ENCODE results near the gene CABP7. TPM values are rescaled to one million over a fixed set of nuclear protein-coding genes. Genes with fewer than 3 reads are reported as not detected.

CABP7 gene
- total RNA-seq, 2 experiments from 2014 or later: not detected

DNA sequence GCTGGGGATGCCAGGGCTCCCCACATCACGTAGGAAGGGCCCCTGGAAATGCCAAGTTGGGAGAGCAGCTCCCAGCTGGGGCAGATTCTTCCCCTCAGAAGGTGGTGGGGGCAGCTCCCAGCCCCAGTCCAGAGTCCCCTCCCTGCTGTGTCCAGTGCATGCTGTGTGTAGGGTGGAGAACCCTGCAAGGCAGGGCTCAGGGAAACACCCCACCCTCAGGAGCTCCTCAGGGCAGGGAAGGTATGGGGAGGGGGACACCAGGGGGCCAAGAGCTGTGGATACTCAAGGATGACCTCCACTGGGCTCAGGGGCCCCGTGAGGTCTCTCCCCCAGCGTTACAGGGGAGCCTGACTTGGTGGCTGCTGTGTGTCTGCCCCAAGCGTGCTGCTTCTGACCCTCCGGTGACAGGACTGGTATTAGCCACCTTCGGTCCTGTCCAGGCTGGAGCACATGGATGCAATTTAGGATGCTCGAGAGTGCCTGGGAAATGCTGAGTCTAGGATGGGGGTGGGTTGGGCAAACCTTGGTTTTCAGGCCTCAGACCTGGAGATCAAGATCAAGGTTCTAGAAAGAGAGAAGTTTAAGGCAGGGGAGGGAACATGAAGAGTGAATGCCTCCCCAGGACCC is 16.1 kb upstream of the CABP7 start:
- no peak for ATAC-seq
- H3K27me3 Mint-ChIP-seq (ENCODE audit: low read depth): peaks cover 2% of the 10 kb centered on the region
- H3K27ac Mint-ChIP-seq: no peak overlapping the region
- CTCF ChIA-PET: no interaction called here
- DNase-seq: no peak
- no peaks in the 10 kb centered on the region for H3K9me3 Mint-ChIP-seq (ENCODE audit: insufficient read depth)
- no peak overlapping the region for H3K4me3 Mint-ChIP-seq
- H3K36me3 Mint-ChIP-seq (ENCODE audit: low read depth): no peaks in the 10 kb centered on the region
- POLR2A ChIA-PET: no interaction called here
- H3K4me1 Mint-ChIP-seq (ENCODE audit: low read depth): peaks cover 9% of the 10 kb centered on the region

DNA sequence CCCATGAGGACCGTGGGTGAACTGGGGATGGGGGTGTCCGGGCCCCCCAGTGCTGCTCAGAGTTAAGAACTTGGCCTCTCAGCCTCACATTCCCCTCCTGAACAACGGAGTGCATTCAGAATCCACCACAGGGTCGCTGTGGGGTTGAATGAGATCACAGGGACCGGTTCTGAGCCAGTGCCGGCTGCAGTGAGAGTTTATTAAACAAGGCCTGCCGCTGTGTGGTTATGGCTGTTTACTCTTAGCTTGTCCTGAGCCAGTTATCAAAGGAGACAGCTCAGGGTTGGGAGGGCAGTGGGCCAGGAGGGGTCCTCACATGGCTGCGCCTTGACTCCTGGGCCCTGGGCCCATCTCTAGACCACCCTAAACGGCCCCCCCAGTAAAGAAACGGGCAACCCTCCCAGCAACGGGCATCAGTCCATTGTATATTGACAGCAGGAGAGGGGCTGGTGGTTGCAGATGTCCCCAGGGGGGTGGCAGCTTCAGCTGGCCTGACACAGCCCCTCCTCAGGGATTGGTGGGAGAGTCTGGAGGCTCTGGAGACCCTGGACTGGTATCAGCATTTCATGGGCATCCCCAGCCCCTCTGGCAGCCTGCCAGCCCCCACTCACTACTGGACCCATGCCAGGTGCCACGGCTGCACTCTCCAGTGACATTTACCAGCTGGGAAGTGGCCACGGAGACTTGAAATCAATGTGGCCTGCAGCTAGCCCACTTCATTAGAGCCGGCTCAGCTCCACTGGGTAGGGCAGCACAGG is 15.1 kb upstream of the CABP7 start:
- Mint-ChIP-seq H3K27ac (no peak overlapping the region), H3K9me3 (ENCODE audit: insufficient read depth) (no peaks in the 10 kb centered on the region), H3K4me3 (no peak overlapping the region), H3K4me1 (ENCODE audit: low read depth) (peaks cover 9% of the 10 kb centered on the region), H3K36me3 (ENCODE audit: low read depth) (no peaks in the 10 kb centered on the region), H3K27me3 (ENCODE audit: low read depth) (peaks cover 2% of the 10 kb centered on the region)
- POLR2A ChIA-PET: interaction anchor here (0.6 kb wide), 1 partner anchor 232 kb away, joined by 3 read pairs; no protein-coding TSS in a partner anchor
- DNase-seq (no peak), ATAC-seq (no peak)
- CTCF ChIA-PET: interaction anchor here (1.0 to 1.5 kb wide), 2 partner anchors 79 to 300 kb away, joined by 3 to 4 read pairs; no protein-coding TSS in a partner anchor

DNA sequence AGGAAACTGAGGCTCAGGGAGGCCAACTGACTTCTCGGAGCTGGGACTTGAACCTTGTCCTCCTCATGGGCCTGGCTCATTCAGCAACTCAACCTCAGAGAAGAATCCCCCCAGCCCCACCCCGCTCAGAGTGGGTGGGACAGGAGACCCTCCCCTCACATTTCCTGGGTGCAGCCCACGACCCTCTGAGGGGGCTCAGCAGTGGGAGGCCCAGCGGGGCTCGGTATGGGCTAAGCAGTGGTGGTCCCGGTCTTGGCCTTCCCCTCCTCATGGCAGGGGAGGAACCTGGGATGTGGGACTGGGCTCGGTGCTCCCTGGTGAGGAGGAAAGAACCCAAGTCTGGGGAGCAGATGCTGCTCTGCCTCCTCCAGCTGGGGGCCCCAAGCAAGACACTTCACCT is 14.2 kb upstream of the CABP7 start:
- H3K27me3 Mint-ChIP-seq (ENCODE audit: low read depth): peaks cover 2% of the 10 kb centered on the region
- H3K36me3 Mint-ChIP-seq (ENCODE audit: low read depth): no peaks in the 10 kb centered on the region
- ATAC-seq (no peak), DNase-seq (no peak)
- H3K4me3 Mint-ChIP-seq: no peak overlapping the region
- H3K9me3 Mint-ChIP-seq (ENCODE audit: insufficient read depth): no peaks in the 10 kb centered on the region
- H3K27ac Mint-ChIP-seq: no peak overlapping the region
- CTCF ChIA-PET: interaction anchor here (1.5 kb wide), 1 partner anchor 80 kb away, joined by 4 read pairs; no protein-coding TSS in a partner anchor
- POLR2A ChIA-PET: interaction anchor here (0.6 kb wide), 1 partner anchor 231 kb away, joined by 3 read pairs; no protein-coding TSS in a partner anchor
- H3K4me1 Mint-ChIP-seq (ENCODE audit: low read depth): peaks cover 9% of the 10 kb centered on the region

DNA sequence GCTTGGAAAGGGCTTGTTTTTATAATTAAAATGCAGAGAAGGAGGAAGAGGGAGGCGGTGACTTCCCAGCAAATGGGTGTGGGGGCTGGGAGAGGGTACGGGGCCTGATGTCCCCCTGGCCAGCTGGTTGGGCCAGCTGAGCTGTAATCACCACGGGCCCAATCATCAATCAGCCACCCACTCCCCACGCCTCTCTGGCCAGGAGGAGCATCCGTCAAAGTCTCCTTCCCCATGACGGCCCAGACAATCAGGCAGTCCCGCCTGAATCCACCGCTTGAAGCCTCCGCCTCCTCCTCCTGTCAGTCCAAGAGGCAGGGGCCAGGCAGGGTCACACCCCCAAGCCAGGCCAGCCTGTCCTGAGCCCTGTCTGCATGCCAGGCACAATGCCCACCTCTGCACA is 13.3 kb upstream of the CABP7 start:
- ChIA-PET POLR2A (no interaction called here), CTCF (no interaction called here)
- H3K9me3 Mint-ChIP-seq (ENCODE audit: insufficient read depth): no peaks in the 10 kb centered on the region
- peaks cover under 1% of the 10 kb centered on the region for H3K4me1 Mint-ChIP-seq (ENCODE audit: low read depth)
- ATAC-seq (no peak), DNase-seq (no peak)
- no peak overlapping the region for H3K4me3 Mint-ChIP-seq
- no peak overlapping the region for H3K27ac Mint-ChIP-seq
- H3K36me3 Mint-ChIP-seq (ENCODE audit: low read depth): no peaks in the 10 kb centered on the region
- peaks cover 2% of the 10 kb centered on the region for H3K27me3 Mint-ChIP-seq (ENCODE audit: low read depth)

DNA sequence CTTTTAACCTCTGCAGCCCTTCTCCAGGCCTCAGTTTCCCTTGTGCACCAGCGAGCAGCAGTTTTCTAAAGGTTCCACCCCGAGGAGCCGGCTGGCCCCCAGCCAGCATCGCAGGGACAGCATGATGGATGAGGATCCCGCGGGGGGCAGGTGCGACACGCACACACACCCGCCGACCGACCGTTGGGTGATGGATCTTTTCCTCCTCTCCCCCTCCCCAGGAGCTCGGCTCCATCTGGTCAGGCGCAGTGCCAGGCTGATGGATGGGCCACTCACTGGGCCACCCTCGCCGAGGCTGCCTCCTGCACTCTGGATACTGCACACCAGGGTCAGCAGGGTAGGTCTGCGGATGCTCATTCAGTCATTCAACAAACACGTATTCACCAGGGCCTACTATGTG is 12.8 kb upstream of the CABP7 start:
- Mint-ChIP-seq H3K27me3 (ENCODE audit: low read depth) (peaks cover under 1% of the 10 kb centered on the region), H3K36me3 (ENCODE audit: low read depth) (no peaks in the 10 kb centered on the region), H3K9me3 (ENCODE audit: insufficient read depth) (no peaks in the 10 kb centered on the region), H3K4me3 (no peak overlapping the region), H3K27ac (no peak overlapping the region), H3K4me1 (ENCODE audit: low read depth) (no peaks in the 10 kb centered on the region)
- POLR2A ChIA-PET: no interaction called here
- CTCF ChIA-PET: no interaction called here
- no peak for ATAC-seq
- DNase-seq: no peak

DNA sequence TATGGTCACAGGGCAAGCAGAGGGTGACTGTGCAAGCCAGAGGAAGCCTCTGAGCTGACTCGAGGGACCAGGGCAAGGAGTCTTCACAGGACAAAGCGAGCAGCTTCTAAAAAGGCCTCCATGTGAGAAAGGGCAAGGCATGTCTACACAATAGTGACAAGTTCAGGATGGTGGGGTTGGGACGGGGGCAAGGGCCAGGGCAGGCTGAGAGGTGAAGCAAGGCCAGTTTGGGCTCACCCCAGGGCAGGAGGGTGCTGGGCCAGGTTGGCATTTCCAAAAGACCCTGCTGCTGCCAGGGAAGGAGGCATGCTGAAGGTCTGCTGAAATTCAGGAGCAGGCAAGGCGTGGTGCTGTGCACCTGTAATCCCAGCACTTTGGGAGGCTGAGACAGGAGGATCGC is 12.3 kb upstream of the CABP7 start:
- no peaks in the 10 kb centered on the region for H3K9me3 Mint-ChIP-seq (ENCODE audit: insufficient read depth)
- no peak for DNase-seq
- H3K36me3 Mint-ChIP-seq (ENCODE audit: low read depth): no peaks in the 10 kb centered on the region
- POLR2A ChIA-PET: no interaction called here
- no peak overlapping the region for H3K4me3 Mint-ChIP-seq
- H3K27ac Mint-ChIP-seq: no peak overlapping the region
- no peaks in the 10 kb centered on the region for H3K4me1 Mint-ChIP-seq (ENCODE audit: low read depth)
- H3K27me3 Mint-ChIP-seq (ENCODE audit: low read depth): no peaks in the 10 kb centered on the region
- no peak for ATAC-seq
- CTCF ChIA-PET: no interaction called here

DNA sequence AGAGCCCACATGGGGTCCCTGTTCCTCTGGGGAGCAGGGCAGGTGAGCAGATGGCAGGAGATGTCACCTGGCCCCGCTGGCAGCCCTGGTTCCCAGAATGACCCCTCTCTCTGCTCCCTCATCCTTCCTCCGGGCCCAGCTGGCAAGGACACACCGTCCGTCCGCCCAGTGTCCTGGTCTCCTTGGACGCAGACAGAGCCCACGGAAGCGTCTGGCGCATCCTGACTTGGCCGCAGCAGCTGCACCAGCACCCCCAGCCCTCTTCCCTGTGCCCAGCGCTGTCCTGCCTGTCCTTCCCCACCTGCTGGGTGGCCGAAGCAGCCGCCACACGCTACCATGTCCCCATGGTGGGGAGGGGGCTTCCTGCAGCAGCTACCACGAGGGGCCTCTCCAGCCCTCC is 9.6 kb upstream of the CABP7 start:
- no peaks in the 10 kb centered on the region for H3K4me1 Mint-ChIP-seq (ENCODE audit: low read depth)
- H3K27me3 Mint-ChIP-seq (ENCODE audit: low read depth): no peaks in the 10 kb centered on the region
- H3K9me3 Mint-ChIP-seq (ENCODE audit: insufficient read depth): no peaks in the 10 kb centered on the region
- ChIA-PET POLR2A (no interaction called here), CTCF (no interaction called here)
- no peaks in the 10 kb centered on the region for H3K36me3 Mint-ChIP-seq (ENCODE audit: low read depth)
- no peak for ATAC-seq
- no peak for DNase-seq
- H3K27ac Mint-ChIP-seq: no peak overlapping the region
- H3K4me3 Mint-ChIP-seq: no peak overlapping the region

DNA sequence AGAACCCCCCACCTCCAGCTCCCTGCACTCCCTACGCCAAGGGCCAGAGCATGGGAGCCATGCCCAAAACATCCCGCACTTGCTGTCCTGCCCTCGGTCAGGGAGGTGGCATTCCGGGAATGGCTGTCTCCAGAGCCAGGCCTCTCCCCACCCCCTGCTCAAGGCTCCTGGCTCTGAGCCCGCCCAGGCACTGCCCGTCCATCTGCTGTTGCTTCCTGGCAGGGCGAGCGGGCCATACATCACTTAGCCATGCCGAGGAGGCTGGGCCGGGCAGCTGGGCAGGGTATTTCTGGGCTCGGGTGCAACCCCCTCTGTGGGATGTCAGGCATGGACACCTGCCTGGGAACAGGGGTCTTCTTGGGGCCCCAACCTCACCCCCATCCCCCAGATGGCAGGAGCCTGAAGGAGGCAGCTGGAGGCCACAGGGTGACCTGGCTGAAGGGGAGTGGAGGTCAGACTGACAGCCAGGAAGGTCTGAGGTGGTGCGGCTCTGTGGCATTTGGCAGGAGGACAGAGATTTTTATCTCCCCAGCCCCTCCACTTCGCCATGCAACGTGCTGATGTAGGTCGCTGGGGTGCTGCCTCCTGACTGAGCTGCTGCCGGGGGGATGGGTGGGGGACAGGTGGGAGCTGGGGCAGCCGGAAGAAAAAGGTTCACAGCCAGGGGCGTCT is 8.7 kb upstream of the CABP7 start:
- Mint-ChIP-seq H3K9me3 (ENCODE audit: insufficient read depth) (no peaks in the 10 kb centered on the region), H3K4me1 (ENCODE audit: low read depth) (no peaks in the 10 kb centered on the region), H3K36me3 (ENCODE audit: low read depth) (no peaks in the 10 kb centered on the region), H3K27me3 (ENCODE audit: low read depth) (peaks cover 2% of the 10 kb centered on the region), H3K27ac (no peak overlapping the region), H3K4me3 (no peak overlapping the region)
- ATAC-seq (no peak), DNase-seq (no peak)
- POLR2A ChIA-PET: no interaction called here
- CTCF ChIA-PET: no interaction called here

DNA sequence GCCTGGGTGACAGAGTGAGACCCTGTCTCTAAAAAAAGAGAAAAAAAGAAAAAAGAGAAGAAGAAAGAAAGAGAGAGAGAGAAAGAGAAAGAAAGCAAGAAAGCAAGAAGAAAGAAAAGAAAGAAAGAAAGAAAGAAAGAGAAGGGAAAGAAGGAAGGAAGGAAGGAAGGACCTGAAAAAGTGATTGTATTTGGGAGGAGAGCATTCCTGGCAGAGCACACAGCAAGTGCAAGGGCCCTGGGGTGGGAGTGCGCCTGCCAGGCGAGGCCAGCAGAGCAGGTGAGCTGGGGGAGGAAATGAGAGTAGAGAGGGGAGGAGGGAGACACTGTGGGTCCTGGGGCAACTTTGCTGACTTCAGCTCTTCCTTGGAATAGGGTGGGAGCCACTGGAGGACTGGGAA is 7.7 kb upstream of the CABP7 start:
- H3K27ac Mint-ChIP-seq: no peak overlapping the region
- ATAC-seq (no peak), DNase-seq (no peak)
- no peaks in the 10 kb centered on the region for H3K4me1 Mint-ChIP-seq (ENCODE audit: low read depth)
- no peaks in the 10 kb centered on the region for H3K36me3 Mint-ChIP-seq (ENCODE audit: low read depth)
- CTCF ChIA-PET: no interaction called here
- POLR2A ChIA-PET: no interaction called here
- peaks cover 8% of the 10 kb centered on the region for H3K27me3 Mint-ChIP-seq (ENCODE audit: low read depth)
- no peaks in the 10 kb centered on the region for H3K9me3 Mint-ChIP-seq (ENCODE audit: insufficient read depth)
- no peak overlapping the region for H3K4me3 Mint-ChIP-seq

DNA sequence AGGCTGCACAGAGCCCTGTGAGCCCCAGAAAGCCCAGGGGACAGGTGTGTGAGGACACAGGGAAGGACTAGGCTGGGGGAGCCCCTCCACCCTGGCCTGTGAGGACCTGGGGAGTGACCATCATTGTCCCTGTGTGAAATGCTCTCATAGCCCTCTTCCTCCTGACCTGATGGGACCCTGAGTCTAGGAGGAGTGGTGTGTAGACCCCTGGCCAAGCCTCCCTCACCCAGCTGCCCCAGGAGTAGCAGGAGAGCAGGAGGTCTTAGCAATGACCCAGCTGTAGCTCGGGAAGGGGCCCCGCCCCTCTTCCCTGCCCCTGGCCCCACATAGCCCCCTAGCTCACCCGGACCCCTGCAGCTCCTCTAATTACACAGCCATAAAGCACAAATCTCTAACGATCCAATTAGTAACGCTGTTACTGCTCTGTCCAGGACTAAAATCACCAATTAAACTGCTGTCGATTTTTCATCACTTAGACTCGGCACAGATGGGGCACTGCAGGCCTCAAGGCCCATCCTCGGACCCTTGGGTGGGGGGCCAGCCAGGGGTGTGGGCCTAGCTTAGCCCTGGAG is 6.6 kb upstream of the CABP7 start:
- no peaks in the 10 kb centered on the region for H3K9me3 Mint-ChIP-seq (ENCODE audit: insufficient read depth)
- no peak overlapping the region for H3K27ac Mint-ChIP-seq
- no peaks in the 10 kb centered on the region for H3K36me3 Mint-ChIP-seq (ENCODE audit: low read depth)
- H3K4me1 Mint-ChIP-seq (ENCODE audit: low read depth): no peaks in the 10 kb centered on the region
- CTCF ChIA-PET: interaction anchor here (1.4 kb wide), 1 partner anchor 292 kb away, joined by 4 read pairs; no protein-coding TSS in a partner anchor
- DNase-seq: no peak
- POLR2A ChIA-PET: no interaction called here
- H3K27me3 Mint-ChIP-seq (ENCODE audit: low read depth): peaks cover 14% of the 10 kb centered on the region
- no peak for ATAC-seq
- H3K4me3 Mint-ChIP-seq: no peak overlapping the region

DNA sequence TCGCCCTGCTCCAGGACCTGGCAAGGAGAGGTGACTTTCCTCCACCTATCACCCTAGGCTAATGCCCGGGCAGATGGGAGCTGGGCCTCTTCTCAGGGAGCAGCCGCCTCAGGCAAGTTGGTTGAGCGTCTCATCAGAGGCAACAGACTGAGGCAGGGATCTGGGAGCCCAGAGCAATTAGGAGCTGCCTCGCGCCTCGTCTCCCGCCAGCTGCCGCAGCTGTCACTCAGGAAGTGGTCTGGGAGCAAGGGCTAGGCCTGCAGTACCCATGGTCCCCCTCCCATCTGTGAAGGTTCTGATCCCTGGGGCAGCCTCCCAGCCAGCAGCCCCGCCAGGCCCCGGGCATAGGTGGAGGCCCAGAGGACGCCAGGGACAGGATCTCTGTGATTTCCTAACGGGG is 4.6 kb upstream of the CABP7 start:
- Mint-ChIP-seq H3K4me3 (no peak overlapping the region), H3K9me3 (ENCODE audit: insufficient read depth) (no peaks in the 10 kb centered on the region), H3K27ac (no peak overlapping the region), H3K36me3 (ENCODE audit: low read depth) (no peaks in the 10 kb centered on the region), H3K27me3 (ENCODE audit: low read depth) (peaks cover 29% of the 10 kb centered on the region), H3K4me1 (ENCODE audit: low read depth) (peaks cover 1% of the 10 kb centered on the region)
- DNase-seq: no peak
- ATAC-seq: no peak
- POLR2A ChIA-PET: interaction anchor here (0.7 kb wide), 1 partner anchor 573 kb away, joined by 3 read pairs; no protein-coding TSS in a partner anchor
- CTCF ChIA-PET: interaction anchor here (1.7 kb wide), 1 partner anchor 79 kb away, joined by 3 read pairs; no protein-coding TSS in a partner anchor

DNA sequence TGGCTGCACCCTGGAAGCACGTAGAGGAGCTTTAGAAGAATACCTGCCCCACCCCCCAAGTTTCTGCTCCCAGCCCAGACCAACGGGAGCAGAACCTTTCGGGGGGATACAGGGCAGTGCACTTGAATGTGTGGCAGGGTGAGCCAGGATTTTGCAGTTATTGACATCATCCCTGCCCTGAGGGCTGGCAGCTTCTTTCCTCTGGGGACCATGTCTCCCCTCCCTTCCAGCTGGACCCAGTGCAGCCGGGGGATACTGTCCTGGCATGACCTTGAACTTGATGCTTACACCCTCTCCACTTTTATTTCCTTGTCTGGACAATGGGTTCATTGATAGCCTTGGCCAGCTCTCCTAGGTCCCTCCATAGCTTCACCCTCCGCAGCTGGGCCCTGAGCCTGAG is 4.1 kb upstream of the CABP7 start:
- ATAC-seq (no peak), DNase-seq (no peak)
- H3K4me1 Mint-ChIP-seq (ENCODE audit: low read depth): peaks cover 1% of the 10 kb centered on the region
- H3K36me3 Mint-ChIP-seq (ENCODE audit: low read depth): no peaks in the 10 kb centered on the region
- H3K27ac Mint-ChIP-seq: no peak overlapping the region
- no peak overlapping the region for H3K4me3 Mint-ChIP-seq
- H3K27me3 Mint-ChIP-seq (ENCODE audit: low read depth): peaks cover 30% of the 10 kb centered on the region
- CTCF ChIA-PET: interaction anchor here (1.7 kb wide), 1 partner anchor 80 kb away, joined by 3 read pairs; no protein-coding TSS in a partner anchor
- no peaks in the 10 kb centered on the region for H3K9me3 Mint-ChIP-seq (ENCODE audit: insufficient read depth)
- POLR2A ChIA-PET: no interaction called here

Data from activated CD8-positive, alpha-beta T cell treated with anti-CD3 and anti-CD28 coated beads, Interleukin-2, amount 10 ng/mL, durations not matched to agents 7 days and 5 days (primary cell).